GM18502 (cell line): Measurements from ENCODE around the gene DEPP1.
A peak's percentile ranks its signal among the peaks of the same experiment; 100 is the strongest.

Source experiments
- ATAC-seq: cut with Tn5 transposase; IDR thresholded peaks from one replicate; pipeline ENCODE4 v1.9.1; 2021; ENCODE audit warnings: mild to moderate bottlenecking; ENCODE audit not compliant: unreplicated experiment, poor library complexity

DEPP1 gene

GRCh38 chr10:44936314-44936975 is 42.2 kb downstream of the DEPP1 start:
- no peak for ATAC-seq

- ATAC-seq: no peak
These were observed 42.7 kb downstream of the DEPP1 start for GRCh38 chr10:44935966-44936295.

- ATAC-seq: no peak
These were observed 43.2 kb downstream of the DEPP1 start for GRCh38 chr10:44935201-44935965.

GRCh38 chr10:44934416-44935200 is 44.0 kb downstream of the DEPP1 start:
- no peak for ATAC-seq

GRCh38 chr10:44933451-44934321 is 44.9 kb downstream of the DEPP1 start:
- no peak for ATAC-seq

GRCh38 chr10:44932517-44933450 is 45.8 kb downstream of the DEPP1 start:
- peak; percentile 97 for ATAC-seq

GRCh38 chr10:44931621-44932516 is 46.7 kb downstream of the DEPP1 start:
- no peak for ATAC-seq

- ATAC-seq: no peak
These were observed 47.5 kb downstream of the DEPP1 start for GRCh38 chr10:44930904-44931620.

GRCh38 chr10:44929356-44930255 is 49.0 kb downstream of the DEPP1 start:
- ATAC-seq: no peak

- no peak for ATAC-seq
These were observed 50.1 kb downstream of the DEPP1 start for GRCh38 chr10:44928462-44928861.

- no peak for ATAC-seq
These were observed 51.3 kb downstream of the DEPP1 start for GRCh38 chr10:44927352-44927751.

GRCh38 chr10:44926751-44927351 is 51.8 kb downstream of the DEPP1 start:
- no peak for ATAC-seq
